NCI-H1092 (cell line): ENCODE measurements around the gene TERT.

ENCODE experiments used
- DNase-seq: peaks from one replicate; lab custom pipeline; 2025; lab: John Stamatoyannopoulos, UW

The TERT gene

DNA sequence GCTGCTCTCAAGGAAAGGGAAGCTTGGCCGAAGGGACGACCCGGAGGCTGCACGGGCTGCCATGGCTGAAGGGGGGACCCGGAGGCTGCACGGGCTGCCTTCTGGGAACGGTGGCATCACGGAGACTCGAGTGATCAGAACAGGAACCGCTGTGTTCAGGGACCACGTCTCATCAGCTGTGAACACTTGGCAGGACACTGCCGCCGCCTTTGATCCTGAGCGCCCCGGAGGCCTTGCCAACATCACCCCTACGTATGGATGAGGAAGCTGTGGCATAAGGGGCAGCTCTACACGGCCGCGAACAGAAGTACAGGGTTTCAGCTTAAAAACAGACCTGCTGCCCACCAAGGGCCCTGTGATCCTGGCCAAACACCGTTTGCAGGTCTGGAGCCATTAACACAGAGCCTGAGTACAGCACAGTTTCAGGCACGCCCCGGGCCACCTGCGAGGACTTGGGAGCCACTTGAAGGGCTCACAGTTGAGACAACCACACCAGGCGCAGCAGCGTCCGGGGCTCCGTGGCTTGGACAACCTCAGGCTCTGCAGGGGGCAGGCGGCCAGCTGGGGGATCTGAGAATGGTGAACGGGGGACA, 23.9 kb upstream of the TERT start:
- no peak for DNase-seq

DNA sequence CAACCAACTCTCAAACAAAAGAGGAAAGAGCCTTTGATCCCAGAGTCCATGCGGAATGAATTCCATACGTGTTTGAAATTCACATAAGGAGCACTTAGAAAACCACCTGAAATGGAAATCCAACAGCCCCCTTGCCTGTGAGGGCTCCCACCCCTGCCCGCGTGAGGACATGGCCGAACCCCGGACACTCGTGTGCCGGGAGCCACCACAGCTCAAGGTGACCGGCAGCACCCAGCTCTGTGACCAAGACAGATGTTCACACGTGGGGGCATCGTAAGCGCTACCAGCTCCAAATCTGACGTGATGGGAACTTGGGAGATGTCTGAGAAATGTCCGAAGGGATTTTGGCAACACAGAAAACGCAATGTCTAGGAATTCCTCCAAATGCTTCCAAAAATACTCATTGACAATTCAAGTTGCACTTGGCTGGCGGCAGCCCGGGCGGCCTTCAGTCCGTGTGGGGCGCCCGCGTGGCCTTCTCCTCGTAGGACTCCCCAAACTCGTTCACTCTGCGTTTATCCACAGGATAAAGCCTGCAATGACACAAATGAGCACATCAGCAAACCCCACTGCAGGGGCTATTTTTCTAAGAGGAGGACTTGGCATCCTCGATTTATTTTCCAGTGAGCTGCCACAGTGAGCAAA, 23.2 kb upstream of the TERT start:
- DNase-seq, result no peak

DNA sequence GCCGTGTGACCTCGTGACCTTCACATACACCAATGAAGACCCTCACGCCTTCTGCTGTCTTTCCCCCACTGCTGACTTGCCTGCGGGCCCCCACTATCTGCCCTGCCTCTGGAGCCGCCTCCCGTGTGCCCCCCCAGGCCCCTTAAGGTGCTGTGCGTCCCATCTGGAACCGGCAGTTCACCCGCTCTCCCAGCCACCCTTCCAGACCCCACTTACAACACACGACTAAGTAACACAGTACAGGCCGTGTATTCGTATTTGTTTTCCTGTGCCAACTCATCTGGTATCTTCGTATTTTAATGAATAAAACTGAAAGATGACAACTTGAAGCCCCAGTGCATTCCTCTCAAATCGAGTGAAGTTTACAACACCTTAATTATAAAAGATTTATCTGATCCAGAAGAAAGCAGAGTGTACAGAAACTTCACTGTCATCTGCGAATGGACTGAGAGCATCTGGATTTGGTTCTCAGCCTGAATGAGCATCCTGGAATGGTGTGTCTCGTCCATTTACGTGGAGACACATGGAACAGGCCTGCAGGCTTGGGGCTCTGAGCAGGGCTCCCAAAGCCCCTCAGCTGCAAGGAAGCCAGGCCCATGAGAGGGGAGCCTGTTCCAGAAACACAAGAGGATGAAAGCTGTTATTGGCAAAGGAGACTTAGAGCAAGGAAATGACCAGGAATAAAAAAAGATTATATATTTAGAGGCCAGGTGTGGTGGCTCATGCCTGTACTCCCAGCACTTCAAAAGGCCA, 21.9 kb upstream of the TERT start:
- DNase-seq, result no peak

DNA sequence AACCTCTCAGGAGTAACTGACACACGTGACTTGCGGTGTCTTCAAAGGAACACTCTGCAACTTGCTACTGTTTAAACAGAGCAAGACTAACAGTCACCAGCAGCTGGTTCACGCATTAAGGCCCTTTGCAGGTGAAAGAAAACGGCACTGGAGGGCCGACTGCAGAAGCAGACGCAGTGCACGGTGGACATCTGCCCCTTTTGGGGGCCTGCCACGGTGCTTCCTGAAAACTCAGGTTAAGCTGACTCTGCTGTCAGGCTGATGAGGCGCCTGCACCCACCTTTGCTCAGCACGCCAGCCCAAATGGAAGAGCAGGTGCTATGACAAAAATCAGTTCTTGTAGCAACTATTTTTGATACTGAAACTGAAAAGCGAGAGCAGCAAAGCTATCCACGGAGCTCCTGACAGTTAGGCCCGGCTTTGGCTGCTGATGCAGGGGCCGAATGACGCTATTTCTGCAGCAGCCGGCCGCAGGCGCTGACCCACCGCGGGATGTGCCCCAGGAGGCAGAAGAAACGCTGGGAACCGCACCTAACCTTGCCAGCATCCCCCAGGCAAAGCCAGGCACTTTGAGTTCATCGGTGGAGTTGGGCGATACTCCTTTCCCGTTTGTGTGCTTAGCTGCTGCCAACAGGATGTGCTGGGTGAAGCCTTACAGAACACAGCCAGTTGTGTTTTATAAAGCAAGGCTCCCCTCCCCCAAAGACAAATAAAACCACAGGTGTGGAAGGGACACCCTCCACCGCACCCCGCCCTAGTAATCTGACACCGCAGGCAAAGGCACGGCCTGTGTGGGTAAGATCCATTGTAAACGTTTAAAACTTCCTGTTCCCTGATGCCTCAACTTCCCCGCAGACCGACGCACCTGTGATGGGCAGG, 21.1 kb upstream of the TERT start:
- peak; percentile 93 for DNase-seq

DNA sequence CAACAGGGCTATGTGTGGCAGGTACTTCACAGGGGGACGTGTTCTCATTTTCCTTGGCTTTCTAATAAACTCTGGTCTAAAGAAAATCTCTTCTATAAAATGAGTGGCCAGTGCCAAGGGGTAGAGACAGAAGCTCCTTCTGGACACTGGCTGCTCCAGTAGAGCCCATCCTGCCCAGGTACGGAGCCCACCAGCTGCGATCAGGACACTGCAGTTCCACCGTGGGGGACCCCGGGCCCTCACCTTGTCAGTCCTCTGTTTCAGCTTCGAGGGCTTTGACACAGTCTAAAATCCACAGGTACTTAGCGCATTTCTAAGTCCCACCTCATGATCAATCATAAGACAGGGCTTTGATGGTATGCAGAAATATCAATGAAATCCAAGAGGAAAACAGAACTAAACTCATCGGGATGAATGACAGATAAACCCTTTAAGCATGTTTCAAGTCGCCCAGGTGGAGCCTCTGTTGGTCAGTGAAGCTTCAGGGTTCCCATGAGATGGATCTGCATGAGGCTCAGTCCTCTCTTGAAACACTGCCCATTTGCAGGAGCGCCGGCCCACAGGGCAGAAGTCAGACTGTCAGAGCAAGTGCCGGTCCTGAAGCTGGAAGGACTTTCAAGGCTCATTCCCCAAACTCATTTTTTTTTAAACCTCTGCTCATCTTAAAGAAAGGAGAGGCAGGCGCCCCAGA, 20.3 kb upstream of the TERT start:
- no peak for DNase-seq

- no peak for DNase-seq
These were observed 19.7 kb upstream of the TERT start for GRCh38 chr5:1314564-1314982.

- DNase-seq, result no peak
These were observed 18.3 kb upstream of the TERT start for GRCh38 chr5:1312993-1313833.

- DNase-seq, result no peak
These were observed 17.3 kb upstream of the TERT start for GRCh38 chr5:1312206-1312605.

DNA sequence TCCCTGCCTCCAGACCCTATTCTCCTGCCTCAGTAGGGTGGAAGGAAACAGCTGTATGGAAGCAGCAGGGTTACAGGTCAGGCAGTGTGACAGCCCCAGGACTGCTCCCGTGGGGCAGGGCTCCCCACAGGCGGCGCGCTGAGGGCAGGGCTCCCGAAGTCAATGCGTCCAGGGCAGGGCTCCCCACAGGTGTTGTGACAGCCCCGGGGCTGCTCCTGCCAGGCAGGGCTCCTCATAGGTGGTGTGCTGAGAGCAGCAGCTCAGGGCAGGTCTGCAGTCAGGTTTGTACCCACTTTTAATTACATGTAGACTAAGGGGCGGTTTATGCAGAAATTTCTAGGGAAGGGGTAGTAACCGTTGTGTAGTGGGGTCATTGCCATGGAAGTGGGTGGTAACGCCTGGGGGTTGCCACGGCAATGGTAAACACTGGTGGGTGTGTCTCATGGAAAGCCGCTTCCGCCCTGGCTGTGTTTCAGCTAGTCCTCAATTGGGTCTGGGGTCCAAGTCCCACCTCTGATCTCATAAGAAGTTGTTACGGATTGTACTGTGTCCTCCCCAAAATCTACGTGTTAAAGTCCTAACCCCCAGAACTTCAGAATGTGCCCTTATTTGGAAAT, 16.7 kb upstream of the TERT start:
- no peak for DNase-seq

DNA sequence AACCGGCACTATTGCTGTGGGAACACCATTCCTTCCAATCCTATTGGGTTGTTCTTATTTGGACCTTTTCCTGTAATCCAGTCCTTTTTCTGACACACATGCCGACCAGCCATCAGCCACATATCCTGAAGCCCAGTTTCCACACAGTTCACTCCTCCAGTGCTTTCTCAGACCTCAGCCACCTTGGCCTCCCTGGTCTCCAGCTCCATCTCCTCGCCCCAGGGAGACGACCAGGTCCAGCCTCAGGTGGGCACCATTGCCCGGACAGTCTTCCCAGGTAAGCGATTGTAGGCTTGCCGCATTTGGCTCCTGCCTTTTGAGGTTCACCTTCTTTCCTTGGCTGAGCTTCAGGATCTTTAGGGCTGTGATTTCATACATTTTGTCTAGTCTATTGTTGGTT, 15.2 kb upstream of the TERT start:
- no peak for DNase-seq

- no peak for DNase-seq
These were observed 9.2 kb upstream of the TERT start for GRCh38 chr5:1304033-1304432.

DNA sequence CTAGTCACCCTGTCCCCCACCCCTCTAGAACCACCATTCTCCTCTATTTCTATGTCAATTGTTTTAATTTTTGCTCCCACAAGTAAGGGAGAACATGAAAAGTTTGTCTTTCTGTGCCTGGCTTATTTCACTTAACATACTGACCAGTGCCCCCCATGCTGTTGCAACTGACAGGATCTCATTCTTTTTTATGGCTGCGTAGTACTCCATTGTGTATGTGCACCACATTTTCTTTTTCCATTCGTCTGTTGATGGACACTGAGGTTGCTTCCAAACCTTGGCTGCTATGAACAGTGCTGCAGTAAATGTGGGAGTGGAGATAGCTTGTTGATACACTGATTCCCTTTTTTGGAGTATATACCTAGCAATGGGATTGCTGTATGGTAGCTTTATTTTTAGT, 7.4 kb upstream of the TERT start:
- no peak for DNase-seq

DNA sequence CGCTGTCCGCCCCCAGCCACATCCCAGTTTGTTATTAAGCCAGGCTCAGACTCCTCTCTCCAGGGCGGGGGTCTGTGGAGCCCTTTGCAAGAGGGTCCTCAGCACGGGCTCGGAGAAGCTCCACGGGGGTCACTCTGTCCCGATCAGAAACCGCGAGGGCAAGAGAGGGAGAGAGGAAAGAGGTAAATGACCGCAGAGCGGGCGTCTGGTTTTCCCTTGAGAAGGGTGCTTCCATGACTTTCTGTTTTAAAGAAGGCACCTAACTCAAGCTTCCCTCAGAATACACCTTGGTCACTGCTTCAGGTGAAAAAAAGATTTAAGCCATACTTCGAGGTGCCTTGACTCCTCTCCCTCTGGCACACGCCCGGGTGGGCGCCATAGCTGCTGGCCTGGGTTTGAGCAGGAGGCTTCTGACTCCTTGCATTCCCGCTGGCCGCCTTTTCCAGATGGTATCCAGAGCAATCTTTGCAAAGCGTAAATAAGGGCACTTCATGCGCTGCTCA, 5.8 kb upstream of the TERT start:
- DNase-seq, result no peak

GRCh38 chr5:1299961-1300360, 5.1 kb upstream of the TERT start:
- no peak for DNase-seq

- DNase-seq, result no peak
These were observed 4.6 kb upstream of the TERT start for GRCh38 chr5:1299511-1299850.

DNA sequence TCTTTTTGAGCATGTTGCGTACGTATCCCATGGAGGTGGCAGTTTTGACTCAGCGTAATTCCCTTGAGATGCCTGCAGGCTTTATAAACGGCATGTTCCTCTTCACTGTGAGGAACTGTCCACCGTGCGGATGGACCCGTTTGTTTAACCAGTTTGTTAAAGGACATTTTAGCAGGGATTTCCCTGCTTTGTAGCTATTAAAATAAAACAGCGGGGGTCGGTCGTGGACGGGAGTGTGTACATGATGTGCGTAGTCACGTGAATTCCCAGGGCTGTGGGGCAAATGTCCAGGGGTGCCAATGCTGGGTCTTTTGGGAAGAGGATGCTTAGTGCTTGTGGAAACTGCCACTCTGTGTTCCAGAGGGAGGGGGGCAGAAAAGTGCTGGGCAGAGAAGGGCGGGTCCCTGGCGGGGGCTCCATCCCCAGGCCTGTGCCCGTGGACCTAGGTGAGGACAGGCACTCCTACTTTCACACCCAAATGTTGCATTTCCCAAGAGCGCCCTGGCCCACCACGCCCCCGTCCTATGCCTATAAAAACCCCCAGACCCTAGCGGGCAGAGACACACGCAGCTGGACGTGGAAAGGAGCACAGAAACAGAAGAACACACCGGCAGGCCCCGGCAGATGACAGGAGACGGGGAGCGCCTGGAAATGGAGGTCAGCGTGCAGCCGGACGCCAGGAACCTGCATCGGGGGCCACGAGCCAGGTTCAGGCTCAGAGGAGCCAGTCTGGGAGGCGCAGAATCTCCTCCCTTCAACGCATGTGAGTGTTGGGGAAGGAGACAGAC, 4.0 kb upstream of the TERT start:
- DNase-seq, result no peak

DNA sequence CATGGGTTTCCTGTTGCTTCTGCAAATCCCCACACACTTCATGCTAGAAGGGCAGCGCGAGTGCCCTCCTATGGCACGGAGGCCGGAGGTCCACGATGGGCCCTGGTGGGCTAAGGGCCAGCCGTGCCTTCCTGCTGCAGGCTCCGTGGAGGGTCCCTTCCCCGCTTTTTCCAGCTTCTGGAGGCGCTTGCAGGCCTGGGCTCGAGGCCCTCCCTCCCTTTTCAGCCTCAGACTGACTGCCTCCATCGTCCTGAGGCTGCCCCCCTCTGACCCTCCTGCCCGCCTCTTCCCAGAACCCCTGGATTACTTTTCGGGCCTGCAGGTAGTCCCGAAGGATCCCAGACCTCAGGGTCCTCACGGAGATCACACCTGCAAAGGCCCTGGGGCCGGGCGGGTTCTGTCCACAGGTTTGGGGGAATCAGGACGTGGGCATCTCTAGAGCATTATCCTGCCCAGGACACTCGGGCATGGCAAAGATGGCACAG, 3.2 kb upstream of the TERT start:
- no peak for DNase-seq

GRCh38 chr5:1297243-1297642, 2.4 kb upstream of the TERT start:
- no peak for DNase-seq

- no peak for DNase-seq
These were observed 776 bp upstream of the TERT start for GRCh38 chr5:1295650-1296037.
